GM19452 (cell line): ENCODE data around the gene DPPA4.

ENCODE experiments used
- ATAC-seq: cut with Tn5 transposase; IDR thresholded peaks from one replicate; pipeline ENCODE4 v1.9.1; 2021; ENCODE audit not compliant: unreplicated experiment

Gene DPPA4

DNA sequence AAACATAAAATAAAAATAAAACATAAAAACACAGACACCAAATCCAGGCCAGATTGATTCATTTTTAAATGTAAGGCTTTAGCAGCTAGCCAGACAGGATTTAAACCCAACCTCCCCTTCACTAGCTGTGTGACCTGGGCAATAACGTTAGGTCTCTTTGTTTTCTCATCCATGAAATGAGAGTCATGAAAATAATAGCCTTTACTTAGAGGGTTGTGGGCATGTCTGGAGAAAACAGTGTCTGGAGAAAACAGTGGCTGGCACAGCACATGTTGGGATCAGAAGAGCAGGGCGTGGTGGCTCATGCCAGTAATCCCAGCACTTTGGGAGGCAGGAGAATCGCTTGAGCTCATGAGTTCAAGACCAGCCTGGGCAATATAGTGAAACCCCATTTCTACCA lies 1.9 kb upstream of the DPPA4 start:
- no peak for ATAC-seq

DNA sequence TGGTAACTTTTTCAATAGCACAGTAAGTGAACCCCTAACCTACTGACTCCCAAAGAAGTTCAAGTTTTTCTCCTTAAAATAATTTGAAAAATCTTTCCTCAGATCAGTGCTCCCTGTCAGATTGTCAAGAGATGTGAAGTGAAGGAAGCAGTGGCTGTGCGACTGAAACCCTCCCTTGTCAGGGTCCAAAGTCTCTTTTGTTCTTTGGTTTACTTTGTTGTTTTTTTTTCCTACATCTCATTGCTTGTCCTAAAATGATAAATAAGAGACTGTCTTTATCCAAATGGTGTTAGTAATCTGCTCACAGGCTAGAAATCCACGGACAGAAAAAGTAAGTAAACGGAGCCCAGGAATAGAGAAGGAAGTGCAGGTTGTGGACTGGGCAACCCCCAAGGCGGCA lies 976 bp upstream of the DPPA4 start:
- ATAC-seq: no peak

DNA sequence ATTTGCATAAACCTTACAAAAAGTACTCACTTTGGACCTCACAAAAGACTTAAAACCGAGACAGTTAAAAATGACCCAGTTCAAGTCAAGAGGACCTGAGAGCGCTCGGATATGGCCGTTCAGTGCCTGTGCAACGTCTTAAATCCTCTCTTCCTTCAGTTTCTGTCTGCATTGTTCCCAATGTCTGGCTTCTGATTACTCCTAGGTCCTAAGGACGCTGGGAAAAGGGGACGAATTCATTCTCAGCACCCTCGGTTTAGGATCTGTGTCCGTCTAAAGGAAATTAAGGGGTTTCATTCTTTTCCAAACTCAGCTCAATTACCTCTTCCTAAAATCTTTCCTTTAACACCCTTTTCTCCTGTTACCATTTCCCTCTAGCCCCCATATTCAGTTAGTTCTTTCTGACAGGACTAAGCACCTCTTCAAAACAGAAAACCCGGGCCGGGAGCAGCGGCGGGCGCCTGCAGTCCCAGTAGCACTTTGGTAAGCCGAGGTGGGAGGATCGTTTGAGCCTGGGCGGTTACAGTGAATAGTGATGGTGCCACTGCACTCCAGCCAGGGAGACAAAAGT lies 970 bp downstream of the DPPA4 start:
- ATAC-seq: no peak

DNA sequence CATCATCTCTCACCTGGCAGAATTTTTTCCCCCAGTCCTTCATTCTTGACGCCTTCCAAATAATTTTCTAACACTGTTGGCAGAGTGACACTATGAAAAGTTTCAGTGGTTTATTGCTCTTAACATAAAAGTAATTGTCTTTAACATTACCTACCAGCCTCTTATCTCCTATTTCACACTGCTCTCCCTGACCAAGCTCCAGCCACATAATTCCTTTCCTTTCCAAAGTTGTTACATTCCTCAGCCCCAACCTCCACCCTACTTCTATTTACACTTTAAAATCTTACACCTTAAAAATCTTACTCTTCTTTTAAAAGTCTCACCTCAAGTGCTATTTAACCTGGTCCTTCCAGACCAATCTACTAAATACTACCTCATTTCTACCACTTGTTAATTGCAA lies 2.8 kb downstream of the DPPA4 start:
- no peak for ATAC-seq

DNA sequence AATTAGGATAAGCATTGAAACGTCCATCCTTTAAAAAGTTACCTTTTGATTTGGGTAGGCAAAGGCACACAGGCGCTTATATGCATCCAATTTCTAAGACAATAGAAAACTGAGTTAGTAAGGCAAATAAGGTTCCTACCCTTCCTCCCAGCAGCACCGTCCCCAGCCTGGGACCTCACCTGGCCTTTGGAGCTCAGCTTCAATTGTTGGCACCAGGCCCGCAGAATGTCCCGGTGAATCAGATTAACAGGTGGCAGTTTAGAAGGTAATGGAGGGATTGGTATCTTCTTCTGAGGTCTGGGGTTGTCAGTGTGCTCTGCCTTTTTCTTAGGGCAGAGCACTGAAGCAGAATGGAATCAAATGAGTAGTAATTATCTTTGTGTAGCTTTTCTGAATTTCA lies 5.7 kb downstream of the DPPA4 start:
- ATAC-seq: no peak

DNA sequence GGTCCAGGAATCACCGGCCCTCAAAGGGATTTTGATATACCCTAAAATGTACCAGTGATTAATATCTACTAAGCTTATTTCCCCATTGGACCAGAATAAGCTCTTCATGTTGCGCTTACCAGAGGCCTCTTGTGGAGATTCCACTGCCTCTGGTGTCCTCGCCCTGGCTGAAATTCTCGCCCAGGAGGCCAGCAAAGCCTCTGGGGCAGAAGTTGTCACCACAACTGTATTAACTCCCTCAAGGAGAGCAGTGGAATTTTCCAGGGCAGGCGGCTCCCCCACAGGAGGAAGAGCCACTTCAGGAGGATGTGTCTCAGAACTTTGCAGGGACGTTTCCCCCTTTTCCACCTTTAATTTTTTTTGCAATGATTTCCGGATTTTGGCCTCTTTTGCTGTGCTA lies 6.9 kb downstream of the DPPA4 start:
- no peak for ATAC-seq

DNA sequence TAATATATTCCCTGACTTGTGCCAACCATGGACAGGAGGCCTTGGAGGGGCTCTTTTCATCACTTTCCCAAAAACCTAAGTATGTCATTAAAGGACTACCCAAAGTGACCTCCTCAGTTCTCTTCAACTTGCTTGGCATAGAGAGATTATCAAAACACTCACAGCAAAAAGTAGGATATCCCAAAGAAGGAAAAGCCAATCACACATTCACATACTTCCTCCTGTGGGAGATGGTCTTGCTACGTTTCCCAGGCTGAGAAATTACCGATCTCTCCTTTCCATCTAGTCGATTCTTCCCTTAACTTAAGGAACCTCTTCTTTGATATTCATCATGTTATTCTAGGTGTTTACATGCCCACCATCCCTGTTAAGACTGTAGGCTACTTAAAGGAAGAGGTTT lies 9.1 kb downstream of the DPPA4 start:
- no peak for ATAC-seq

DNA sequence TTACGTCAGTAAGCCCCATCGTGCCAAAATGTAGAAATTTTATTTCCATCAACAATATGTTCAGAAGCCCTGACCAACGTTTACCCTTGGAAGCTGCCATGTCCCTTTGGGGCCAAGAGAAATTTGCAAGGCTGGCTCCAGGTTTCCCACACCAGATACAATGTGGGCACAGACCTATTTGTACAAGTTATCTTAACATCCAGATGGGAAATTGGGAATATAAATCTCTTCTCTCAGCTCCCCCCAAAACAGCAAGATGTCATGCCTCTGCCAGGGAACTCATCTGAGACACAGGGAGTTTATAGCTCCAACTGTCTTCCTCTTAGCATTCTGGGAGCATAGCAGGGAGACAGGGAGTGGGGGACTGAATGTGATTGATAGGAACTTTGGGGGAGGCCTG lies 11.7 kb downstream of the DPPA4 start:
- ATAC-seq: no peak

DNA sequence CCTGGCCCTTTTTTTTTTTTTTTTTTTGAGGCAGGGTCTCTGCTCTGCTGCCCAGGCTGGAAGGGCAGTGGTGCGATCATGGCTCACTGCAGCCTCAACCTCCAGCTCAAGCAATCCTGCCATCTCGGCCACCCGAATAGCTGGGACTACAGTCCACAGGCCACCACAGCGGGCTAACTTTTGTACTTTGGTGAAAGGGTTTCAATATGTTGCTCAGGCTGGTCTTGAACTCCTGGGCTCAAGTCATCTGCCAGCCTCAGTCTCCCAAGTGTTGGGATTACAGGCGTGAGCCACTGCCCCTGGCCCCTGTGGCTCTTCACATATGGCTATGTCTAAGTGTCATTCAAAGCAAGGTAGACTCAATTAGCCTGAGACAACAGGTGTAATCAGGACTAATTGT lies 12.2 kb downstream of the DPPA4 start:
- ATAC-seq: no peak

DNA sequence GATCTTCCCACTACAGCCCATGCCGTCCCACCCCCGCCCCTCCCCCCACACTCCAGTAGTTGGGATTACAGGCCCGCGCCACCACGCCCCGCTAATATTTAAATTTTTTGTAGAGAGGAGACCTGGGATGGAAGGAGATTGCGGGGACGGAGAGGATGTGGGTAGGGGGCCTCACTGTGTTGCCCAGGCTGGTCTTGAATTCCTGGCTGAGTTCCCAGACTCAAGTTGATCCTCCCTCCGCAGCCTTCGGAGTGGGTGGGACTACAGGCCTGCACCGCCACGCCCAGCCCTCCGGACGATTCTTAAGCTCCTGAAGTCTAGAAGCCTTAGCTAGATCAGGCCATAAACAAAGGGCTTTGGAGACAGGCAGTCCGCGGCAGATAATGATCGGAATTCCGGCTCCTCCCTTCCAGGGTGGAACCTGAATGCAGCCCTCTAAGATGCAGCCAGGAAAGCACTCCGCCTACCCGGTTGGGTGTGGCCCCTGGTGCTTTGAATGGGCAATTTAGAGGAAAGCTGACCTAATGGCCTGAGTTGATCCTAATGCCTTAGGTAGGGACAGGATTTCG lies 21.1 kb downstream of the DPPA4 start, which contains the start of gene DPPA2:
TSS of gene DPPA2 (minus strand) at position 356 of the 569 bp plus-strand sequence. CDS start 1,975 bp downstream, outside the sequence.
- ATAC-seq: no peak

DNA sequence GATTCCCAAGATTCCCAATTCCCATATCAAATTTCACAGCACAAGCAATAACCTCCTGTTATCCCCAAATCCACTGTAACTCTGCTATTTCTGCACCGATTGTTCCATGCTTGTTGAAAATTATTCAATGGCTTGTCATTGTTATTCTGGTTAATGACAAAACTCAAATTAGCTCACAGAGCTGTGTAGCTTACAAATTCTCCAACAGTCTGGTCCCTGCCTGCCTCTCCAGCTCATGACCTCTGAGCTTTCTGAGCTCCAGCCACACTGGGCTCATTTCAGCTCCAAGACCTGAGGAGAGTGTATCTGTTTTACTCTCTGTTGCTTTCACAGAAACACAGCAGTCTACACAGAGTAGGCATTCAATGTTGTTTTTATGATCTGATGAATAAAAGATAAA lies 24.3 kb downstream of the DPPA4 start:
- ATAC-seq: no peak

DNA sequence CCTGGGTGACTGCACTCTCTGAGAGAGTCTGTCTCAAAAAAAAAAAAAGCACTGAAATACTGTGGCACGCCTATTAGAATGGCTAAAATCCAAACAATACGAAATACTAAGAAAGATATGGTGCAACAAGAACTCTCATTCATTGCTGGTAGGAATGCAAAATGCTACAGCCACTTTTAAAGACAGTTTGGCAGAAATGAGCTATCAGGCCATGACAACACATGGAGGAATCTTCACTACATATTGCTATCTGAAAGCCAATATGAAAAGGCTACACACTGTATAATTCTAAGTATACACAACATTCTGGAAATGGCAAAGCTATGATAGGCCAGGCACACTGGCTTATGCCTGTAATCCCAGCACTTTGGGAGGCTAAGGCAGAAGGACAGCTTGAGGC lies 39.9 kb downstream of the DPPA4 start:
- no peak for ATAC-seq

DNA sequence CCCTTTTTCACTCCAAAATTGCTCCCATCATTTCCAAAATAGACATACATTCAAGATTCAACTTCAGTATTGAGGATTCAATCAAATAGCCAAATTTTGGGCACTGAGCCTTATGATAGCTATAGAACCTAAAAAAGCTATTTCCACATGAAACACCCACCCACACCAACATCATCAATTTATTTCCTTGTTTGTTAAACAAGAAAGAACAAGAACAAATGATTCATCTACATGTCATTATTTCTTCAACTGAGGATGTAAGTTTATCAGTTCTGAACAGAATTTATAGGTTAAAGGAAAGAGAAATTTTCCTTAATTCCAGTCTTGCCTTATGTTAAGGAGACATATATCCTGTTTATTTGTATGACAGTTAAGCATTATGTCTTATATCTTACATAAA lies 53.3 kb downstream of the DPPA4 start:
- ATAC-seq: no peak

DNA sequence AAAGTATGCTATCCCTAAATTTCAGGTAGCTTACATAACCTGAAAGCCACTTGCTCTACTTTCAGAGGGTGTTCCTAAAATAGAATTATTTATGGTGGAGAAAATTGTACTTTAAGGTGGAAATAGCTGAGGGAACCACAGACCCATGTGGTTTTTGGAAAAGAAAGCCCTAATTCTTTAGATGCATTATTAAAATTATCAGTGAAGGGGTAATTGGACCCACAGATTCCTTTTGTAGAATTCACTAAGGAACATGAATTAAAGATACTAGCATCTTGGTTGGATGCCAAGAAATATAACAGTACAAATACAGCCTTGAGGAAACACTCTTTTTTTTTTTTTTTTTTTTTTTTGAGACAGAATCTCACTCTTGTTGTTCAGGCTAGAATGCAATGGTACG lies 58.8 kb downstream of the DPPA4 start:
- no peak for ATAC-seq

DNA sequence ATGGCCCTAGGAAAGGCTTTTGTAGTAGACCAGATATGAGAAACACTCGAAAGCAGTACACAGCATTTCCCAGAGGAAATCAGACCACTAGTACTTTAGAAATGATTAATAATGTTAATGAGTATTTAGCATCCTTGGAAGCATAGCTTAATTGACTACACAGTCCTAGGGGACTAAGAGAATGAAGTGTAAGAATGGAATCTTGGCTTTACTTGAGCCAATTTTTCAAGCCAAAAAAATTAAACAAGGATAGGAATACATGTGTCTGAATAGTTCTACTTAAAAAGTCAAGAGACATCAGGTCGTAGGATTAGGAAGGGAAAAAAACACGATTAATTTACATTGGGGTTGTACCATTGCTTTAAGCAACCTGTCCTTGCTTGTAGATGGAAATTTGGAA lies 59.2 kb downstream of the DPPA4 start:
- ATAC-seq: no peak
